ENCODE results near the gene SRSF6.

DNA sequence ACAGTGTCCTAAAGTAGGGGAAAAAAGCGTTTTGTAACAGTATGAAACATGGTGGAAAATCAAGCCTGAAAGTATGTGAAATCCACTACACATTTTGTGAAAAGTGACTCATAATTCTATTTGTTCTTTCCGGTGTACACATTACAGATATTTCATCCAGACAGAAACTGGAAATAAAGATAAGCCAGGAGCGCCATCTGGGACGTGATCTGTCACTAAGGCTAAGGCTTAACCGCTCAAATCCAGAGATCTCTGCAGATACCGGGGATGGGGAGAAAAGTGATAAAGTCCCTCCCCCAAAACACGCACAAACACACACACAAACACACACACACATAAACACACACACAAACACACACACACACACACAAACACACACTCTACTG lies 26.6 kb upstream of the SRSF6 start:
- TF ChIP-seq POLR2A (IDR thresholded peaks at IDR 0.05) (no peak), EP300 (IDR thresholded peaks at IDR 0.05) (no peak)
- TF ChIP-seq, protein P1, sequence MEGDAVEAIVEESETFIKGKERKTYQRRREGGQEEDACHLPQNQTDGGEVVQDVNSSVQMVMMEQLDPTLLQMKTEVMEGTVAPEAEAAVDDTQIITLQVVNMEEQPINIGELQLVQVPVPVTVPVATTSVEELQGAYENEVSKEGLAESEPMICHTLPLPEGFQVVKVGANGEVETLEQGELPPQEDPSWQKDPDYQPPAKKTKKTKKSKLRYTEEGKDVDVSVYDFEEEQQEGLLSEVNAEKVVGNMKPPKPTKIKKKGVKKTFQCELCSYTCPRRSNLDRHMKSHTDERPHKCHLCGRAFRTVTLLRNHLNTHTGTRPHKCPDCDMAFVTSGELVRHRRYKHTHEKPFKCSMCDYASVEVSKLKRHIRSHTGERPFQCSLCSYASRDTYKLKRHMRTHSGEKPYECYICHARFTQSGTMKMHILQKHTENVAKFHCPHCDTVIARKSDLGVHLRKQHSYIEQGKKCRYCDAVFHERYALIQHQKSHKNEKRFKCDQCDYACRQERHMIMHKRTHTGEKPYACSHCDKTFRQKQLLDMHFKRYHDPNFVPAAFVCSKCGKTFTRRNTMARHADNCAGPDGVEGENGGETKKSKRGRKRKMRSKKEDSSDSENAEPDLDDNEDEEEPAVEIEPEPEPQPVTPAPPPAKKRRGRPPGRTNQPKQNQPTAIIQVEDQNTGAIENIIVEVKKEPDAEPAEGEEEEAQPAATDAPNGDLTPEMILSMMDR (IDR thresholded peaks at IDR 0.05): no peak

Measured in tibial nerve (tissue), 4 donors.